Measurements from ENCODE around the gene DRAP1.

The DRAP1 gene

DNA sequence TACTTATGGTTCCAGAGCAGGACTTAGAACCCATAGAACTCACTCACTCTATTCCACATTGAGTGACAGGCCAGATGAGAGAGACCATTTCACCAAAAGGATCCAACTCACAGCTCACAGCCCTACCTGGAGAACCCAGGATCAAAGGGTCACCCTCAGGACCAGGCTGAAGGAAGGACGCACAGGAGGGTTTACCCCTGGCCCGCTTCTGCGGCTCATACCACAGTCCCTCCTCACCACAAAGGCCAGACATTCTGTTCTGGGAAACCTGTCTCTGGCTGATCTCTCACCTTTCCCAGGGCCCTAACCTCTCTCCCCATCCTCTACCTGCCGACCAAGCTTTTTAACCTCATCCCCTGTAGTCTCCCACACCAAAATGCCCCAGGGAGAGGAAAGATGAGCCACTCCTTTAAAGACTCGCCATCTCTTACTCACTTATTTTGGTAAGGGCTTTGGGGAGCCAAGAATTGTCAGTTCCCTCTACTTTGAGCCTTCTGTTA lies 23.7 kb upstream of the DRAP1 start:
- no peak overlapping the region for H3K4me3 ChIP-seq (ENCODE audit: low read length)
- DNase-seq (ENCODE audit: low read depth), result no peak
- TF ChIP-seq CTCF (conservative IDR thresholded peaks at IDR 0.05; ENCODE audit: low read depth, low read length), result no peak

DNA sequence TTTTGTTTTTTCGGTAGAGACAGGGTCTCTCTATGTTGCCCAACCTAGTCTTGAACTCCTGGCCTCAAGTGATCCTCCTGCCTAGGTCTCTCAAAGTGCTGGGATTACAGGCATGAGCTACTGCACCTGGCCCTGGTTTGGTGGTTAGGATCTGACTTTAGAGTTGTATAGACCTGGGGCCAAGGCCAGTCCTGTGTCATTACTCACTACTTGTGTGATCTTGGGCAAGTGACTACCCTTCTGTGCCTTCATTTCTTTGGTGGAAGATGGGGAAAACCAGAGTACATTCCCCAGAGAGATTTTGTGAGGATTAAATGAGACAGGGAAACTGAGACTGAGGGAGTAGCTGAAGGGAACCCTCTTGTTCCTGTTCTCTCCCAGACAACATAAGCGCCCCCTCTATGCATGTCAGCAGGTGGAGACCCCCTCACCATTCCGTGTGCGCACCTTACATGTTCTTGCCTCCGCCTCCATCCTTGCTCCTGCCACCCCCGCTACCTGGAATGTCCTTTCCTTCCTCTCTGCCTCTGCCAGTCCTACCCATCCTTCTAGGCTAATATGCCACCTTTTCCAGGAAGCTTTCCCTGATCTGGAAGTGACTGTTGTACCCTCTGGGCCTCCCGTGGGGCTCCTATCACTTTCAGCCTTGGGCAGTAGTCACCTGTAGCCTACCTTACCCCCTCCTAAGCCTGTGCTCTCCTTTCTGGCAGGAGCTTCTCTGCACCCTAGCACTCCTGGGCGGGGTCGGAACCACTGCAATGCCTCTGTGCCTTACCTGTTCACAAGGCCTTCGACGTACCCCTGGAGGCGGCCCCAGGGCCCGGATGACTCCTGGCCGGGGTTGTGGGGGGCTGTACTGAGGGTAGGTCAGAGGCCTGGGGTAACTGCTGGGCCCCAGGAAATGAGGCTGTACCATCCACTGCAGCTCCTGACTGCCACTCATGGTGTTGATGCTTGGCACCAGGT lies 22.9 kb upstream of the DRAP1 start:
- H3K4me3 ChIP-seq (ENCODE audit: low read length), result no peak overlapping the region
- no peak for TF ChIP-seq CTCF (conservative IDR thresholded peaks at IDR 0.05; ENCODE audit: low read depth, low read length)

DNA sequence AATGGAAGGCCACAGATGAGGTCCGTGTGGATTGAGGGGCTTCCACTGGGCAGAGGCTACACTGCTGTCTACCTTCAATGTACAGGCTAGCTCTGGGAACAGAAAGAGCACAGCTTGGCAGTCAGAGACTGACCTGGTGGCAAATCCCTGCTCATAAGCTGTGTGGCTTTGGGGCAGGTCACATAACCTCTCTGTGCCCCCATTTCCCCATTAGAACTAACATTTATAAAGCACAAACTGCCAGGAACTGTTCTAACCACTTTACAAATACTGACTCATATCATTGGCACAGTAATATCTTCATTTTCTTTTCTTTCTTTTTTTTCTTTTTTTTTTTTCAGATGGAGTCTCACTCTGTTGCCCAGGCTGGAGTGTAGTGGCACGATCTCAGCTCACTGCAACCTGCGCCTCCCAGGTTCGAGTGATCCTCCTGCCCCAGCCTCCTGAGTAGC lies 22.2 kb upstream of the DRAP1 start:
- TF ChIP-seq CTCF (conservative IDR thresholded peaks at IDR 0.05; ENCODE audit: low read depth, low read length), result no peak
- H3K4me3 ChIP-seq (ENCODE audit: low read length), result no peak overlapping the region
- no peak for DNase-seq (ENCODE audit: low read depth)

More for the DNA sequence above, 22.9 kb upstream of the DRAP1 start:
- DNase-seq (ENCODE audit: low read depth), result no peak

GRCh38 chr11:65898656-65899355 lies 20.4 kb upstream of the DRAP1 start:
- no peak for TF ChIP-seq CTCF (conservative IDR thresholded peaks at IDR 0.05; ENCODE audit: low read depth, low read length)
- peak overlapping the region; percentile 88 for H3K4me3 ChIP-seq (ENCODE audit: low read length)
- DNase-seq (ENCODE audit: low read depth), result no peak

GRCh38 chr11:65899356-65900124 lies 19.7 kb upstream of the DRAP1 start:
- peak overlapping the region; percentile 88 for H3K4me3 ChIP-seq (ENCODE audit: low read length)
- no peak for TF ChIP-seq CTCF (conservative IDR thresholded peaks at IDR 0.05; ENCODE audit: low read depth, low read length)
- no peak for DNase-seq (ENCODE audit: low read depth)

GRCh38 chr11:65900125-65900898 lies 18.9 kb upstream of the DRAP1 start, which contains the start of gene FOSL1:
Gene FOSL1 (minus strand): TSS chr11:65900388. CDS start chr11:65900339, 49 bp downstream.
- DNase-seq (ENCODE audit: low read depth), result peak; percentile 85
- TF ChIP-seq CTCF (conservative IDR thresholded peaks at IDR 0.05; ENCODE audit: low read depth, low read length), result no peak
- H3K4me3 ChIP-seq (ENCODE audit: low read length), result peak within 1 kb of the TSS; percentile 88

All from retinal pigment epithelial cell (primary cell).